Measurements from ENCODE around the gene ASTN2.
A peak's percentile ranks its signal among the peaks of the same experiment; 100 is the strongest.

The ASTN2 gene

DNA sequence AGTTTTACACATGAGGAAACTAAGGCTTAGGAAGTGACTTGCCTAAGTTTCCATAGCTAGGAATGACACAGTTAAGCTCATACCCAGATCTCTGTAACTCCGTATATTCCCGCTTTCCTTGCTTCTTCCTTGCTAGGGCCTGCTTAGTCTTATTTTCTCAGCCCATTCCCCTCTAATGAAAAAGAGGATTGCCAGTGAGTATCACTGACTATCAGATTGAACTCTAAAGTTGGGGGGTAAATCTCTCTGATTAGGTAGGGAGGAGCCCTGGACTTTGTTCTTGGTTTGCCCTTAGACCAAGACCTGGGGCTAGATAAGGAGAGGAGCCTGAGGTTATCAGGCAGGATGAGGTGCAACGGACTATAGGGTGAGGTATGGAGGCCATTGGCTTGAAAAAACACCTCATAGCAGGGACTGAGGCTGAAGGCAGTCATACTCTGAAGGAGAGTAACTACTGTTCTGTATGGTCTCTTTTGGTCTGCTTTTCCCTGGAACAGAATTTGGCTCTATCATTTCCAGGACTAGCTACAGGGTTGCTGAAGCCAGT lies 725.3 kb downstream of the ASTN2 start:
- TF ChIP-seq, protein P1, sequence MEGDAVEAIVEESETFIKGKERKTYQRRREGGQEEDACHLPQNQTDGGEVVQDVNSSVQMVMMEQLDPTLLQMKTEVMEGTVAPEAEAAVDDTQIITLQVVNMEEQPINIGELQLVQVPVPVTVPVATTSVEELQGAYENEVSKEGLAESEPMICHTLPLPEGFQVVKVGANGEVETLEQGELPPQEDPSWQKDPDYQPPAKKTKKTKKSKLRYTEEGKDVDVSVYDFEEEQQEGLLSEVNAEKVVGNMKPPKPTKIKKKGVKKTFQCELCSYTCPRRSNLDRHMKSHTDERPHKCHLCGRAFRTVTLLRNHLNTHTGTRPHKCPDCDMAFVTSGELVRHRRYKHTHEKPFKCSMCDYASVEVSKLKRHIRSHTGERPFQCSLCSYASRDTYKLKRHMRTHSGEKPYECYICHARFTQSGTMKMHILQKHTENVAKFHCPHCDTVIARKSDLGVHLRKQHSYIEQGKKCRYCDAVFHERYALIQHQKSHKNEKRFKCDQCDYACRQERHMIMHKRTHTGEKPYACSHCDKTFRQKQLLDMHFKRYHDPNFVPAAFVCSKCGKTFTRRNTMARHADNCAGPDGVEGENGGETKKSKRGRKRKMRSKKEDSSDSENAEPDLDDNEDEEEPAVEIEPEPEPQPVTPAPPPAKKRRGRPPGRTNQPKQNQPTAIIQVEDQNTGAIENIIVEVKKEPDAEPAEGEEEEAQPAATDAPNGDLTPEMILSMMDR (IDR thresholded peaks at IDR 0.05; ENCODE audit: control extremely low read depth, extremely low read depth, low read depth, missing control alignments), result no peak
- ChIA-PET CTCF (interaction anchor here (0.9 to 1.1 kb wide), 5 partner anchors 10 to 51 kb away, joined by 3 to 4 read pairs (median 3); no protein-coding TSS in a partner anchor), POLR2A (no interaction called here)
- no peak for DNase-seq (ENCODE audit: extremely low spot score)

- ChIA-PET POLR2A (no interaction called here), CTCF (interaction anchor here (1.0 to 1.1 kb wide), 2 partner anchors 11 to 51 kb away, joined by 3 read pairs; no protein-coding TSS in a partner anchor)
- no peak for DNase-seq (ENCODE audit: extremely low spot score)
- TF ChIP-seq, protein P1 (IDR thresholded peaks at IDR 0.05; ENCODE audit: control extremely low read depth, extremely low read depth, low read depth, missing control alignments), result no peak
Observed at GRCh38 chr9:116688806-116689485, 725.9 kb downstream of the ASTN2 start.

GRCh38 chr9:116687754-116688135 lies 727.1 kb downstream of the ASTN2 start:
- ChIA-PET POLR2A (no interaction called here), CTCF (interaction anchor here (1.5 kb wide), 1 partner anchor 174 kb away, joined by 3 read pairs; no protein-coding TSS in a partner anchor)
- TF ChIP-seq, protein P1 (IDR thresholded peaks at IDR 0.05; ENCODE audit: control extremely low read depth, extremely low read depth, low read depth, missing control alignments), result no peak
- no peak for DNase-seq (ENCODE audit: extremely low spot score)

DNA sequence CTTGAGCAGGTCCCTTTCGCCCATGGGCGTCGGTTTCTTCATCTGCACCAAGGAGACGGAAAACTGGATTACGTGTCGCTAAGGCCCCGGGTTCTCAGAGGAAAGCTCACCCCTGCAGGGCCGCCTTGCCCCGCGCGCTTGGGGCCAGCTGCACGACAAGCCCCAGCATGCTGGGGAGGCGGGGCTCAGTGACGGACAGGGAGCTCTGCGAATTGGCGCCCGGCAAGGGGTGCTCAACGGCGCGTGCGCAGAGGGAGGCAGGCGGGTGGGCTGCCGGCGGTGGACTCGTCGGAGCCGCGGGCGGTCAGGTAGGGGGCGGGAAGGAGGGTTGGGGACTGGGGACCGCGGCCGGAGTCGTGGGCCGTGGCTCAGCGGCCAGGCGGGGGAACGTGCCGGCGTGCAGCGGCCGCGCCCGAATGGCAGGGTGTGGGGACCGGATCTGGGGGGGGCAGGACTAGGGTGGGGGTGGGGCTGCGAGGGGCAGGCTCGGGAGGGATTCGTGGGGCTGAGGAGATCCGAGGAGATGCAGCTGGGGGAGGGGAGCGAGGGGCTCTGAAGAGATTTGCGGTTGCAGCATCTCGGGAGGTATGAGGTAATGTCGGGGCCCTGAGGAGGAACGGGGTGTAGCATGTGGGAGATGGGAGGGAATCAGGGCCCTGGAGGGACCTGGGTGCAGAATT lies 727.6 kb downstream of the ASTN2 start, which contains the start of gene TRIM32:
TSS of gene TRIM32 (plus strand) at position 232 of the 680 bp plus-strand sequence. CDS start 10,438 bp downstream, outside the sequence.
- CTCF ChIA-PET, result interaction anchor here (1.0 to 1.5 kb wide), 4 partner anchors 10 to 174 kb away, joined by 3 to 5 read pairs (median 3); no protein-coding TSS in a partner anchor
- DNase-seq (ENCODE audit: extremely low spot score), result peak; percentile 96
- POLR2A ChIA-PET, result no interaction called here
- TF ChIP-seq, protein P1 (IDR thresholded peaks at IDR 0.05; ENCODE audit: control extremely low read depth, extremely low read depth, low read depth, missing control alignments), result no peak

DNA sequence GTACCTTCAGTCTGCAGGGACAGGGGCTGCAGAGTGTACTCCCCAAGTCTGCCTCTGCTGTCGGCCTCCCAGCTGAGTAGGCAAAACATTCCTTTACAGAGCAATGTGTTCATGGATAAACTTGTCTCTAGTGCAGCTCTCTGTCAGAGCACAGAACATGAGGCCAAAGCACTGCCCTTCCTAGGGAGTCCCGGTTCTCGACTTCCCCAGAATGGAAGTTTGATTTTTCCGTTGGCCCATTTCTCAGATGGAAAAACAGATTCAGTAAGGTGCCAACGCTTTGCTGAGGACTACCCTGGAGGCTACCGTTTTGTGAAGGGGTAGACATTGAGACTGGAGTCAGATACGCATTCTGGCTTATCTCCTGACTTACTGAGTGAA lies 728.2 kb downstream of the ASTN2 start:
- POLR2A ChIA-PET, result no interaction called here
- CTCF ChIA-PET, result interaction anchor here (1.0 to 1.5 kb wide), 4 partner anchors 11 to 175 kb away, joined by 3 to 5 read pairs (median 3); no protein-coding TSS in a partner anchor
- TF ChIP-seq, protein P1 (IDR thresholded peaks at IDR 0.05; ENCODE audit: control extremely low read depth, extremely low read depth, low read depth, missing control alignments), result no peak
- no peak for DNase-seq (ENCODE audit: extremely low spot score)

GRCh38 chr9:116686135-116686534 lies 728.7 kb downstream of the ASTN2 start:
- POLR2A ChIA-PET, result no interaction called here
- TF ChIP-seq, protein P1 (IDR thresholded peaks at IDR 0.05; ENCODE audit: control extremely low read depth, extremely low read depth, low read depth, missing control alignments), result no peak
- DNase-seq (ENCODE audit: extremely low spot score), result no peak
- CTCF ChIA-PET, result interaction anchor here (1.0 to 1.5 kb wide), 5 partner anchors 11 to 175 kb away, joined by 3 to 6 read pairs (median 3); no protein-coding TSS in a partner anchor

Measured in GM10248 (cell line).